K562 (cell line): ENCODE results near the gene DIP2A. TPM values are rescaled to one million over a fixed set of nuclear protein-coding genes. Genes with fewer than 3 reads are reported as not detected.

Experiments
- ATAC-seq: fragments of 200-7000 bp; cut with Tn5 transposase; 3 replicates; pipeline ENCODE4 v1.9.1; 2020; ENCODE audit warnings: moderate library complexity
- BruUV-seq: library from RNA; stranded (reverse); fragments of 400-500 nt; replicated peaks from 2 replicates; lab custom pipeline; 2021; lab: Mats Ljungman, UMichigan
- CTCF ChIA-PET: fragments of 300-600 bp; formaldehyde crosslinking; extraction: SDS; loops from one replicate; lab custom pipeline; 2021; ENCODE audit warnings: low intra/inter-chr PET ratio; lab: Yijun Ruan, JAX
- POLR2A ChIA-PET: fragments of 300-600, 350-650 bp; sonication (Branson Sonifier 250); formaldehyde crosslinking; extraction: SDS; loops from one replicate; lab custom pipeline; 2021; ENCODE audit warnings: antibody characterized with exemption, inconsistent platforms; lab: Yijun Ruan, JAX
- DNase-seq, 4 experiments: peaks; one replicate each; pipeline versions ENCODE4 v3.0.0 to v3.0.0-alpha.2; 2011 to 2018; ENCODE audit warnings: low spot score in 3 of 4, mixed read lengths in 3 of 4; ENCODE audit errors: extremely low read depth in 1 of 4
- FAIRE-seq: peaks from 2 replicates; lab custom pipeline; 2011; peaks lifted over from hg19 to GRCh38; lab: Jason Lieb, UNC
- H2AFZ ChIP-seq: 2 replicates; pipeline ENCODE4 v1.6.0; 2011; ENCODE audit warnings: low read depth, low read length, control low read depth, inconsistent platforms
- H3K27ac ChIP-seq: fragments of 200-600 bp; 3 replicates; pipeline ENCODE4 v1.8.0; 2011; ENCODE audit warnings: low read depth, mild to moderate bottlenecking, control low read depth, inconsistent platforms, low read length, moderate library complexity, mixed read lengths; ENCODE audit errors: extremely low read depth
- H3K27me3 ChIP-seq, 2 experiments: fragments of 300-600 bp in 1 of 2; 2 replicates in 1 of 2; 3 replicates in 1 of 2; pipeline versions ENCODE4 v1.6.0 to v1.8.0; 2011; ENCODE audit warnings: inconsistent platforms in 2 of 2, low read length in 2 of 2, mild to moderate bottlenecking in 1 of 2, mixed read lengths in 1 of 2, moderate library complexity in 1 of 2; ENCODE audit not compliant: control insufficient read depth in 2 of 2, insufficient read depth in 2 of 2
- H3K36me3 ChIP-seq: fragments of 300-600 bp; 3 replicates; pipeline ENCODE4 v1.8.0; 2011; ENCODE audit warnings: mild to moderate bottlenecking, low read length, inconsistent platforms; ENCODE audit not compliant: control insufficient read depth, insufficient read depth
- H3K4me1 ChIP-seq, 2 experiments: fragments of 200-600 bp in 1 of 2; replicated peaks in 1 of 2; 2 replicates in 1 of 2; 3 replicates in 1 of 2; pipeline versions ENCODE4 v1.5.1 to v1.8.0; 2011; ENCODE audit warnings: inconsistent platforms in 2 of 2, low read length in 2 of 2, mild to moderate bottlenecking in 1 of 2, mixed read lengths in 1 of 2, moderate library complexity in 1 of 2; ENCODE audit not compliant: control insufficient read depth in 2 of 2, insufficient read depth in 2 of 2
- H3K4me2 ChIP-seq: 2 replicates; pipeline ENCODE4 v1.6.1; 2011; ENCODE audit warnings: low read length, control low read depth, inconsistent platforms, mixed read lengths; ENCODE audit not compliant: insufficient read depth
- H3K4me3 ChIP-seq: fragments of 200-600 bp; sonication (generic), shearing (Covaris generic); 2 replicates; pipeline ENCODE4 v1.5.1; 2016; ENCODE audit warnings: control low read depth, inconsistent platforms
- H3K79me2 ChIP-seq: fragments of 200-600 bp; 3 replicates; pipeline ENCODE4 v1.8.0; 2011; ENCODE audit warnings: low read length, inconsistent platforms; ENCODE audit not compliant: control insufficient read depth, insufficient read depth
- H3K9ac ChIP-seq, 2 experiments: 2 replicates each; pipeline versions ENCODE4 v1.6.0 to v1.6.1; 2011; ENCODE audit warnings: low read depth in 2 of 2, low read length in 2 of 2, control low read depth in 1 of 2, inconsistent platforms in 1 of 2, mild to moderate bottlenecking in 1 of 2, mixed read lengths in 1 of 2; ENCODE audit not compliant: insufficient read depth in 1 of 2
- H3K9me1 ChIP-seq: one replicate; pipeline ENCODE4 v1.6.0; 2011; ENCODE audit warnings: inconsistent platforms, mild to moderate bottlenecking, low read length, moderate library complexity; ENCODE audit not compliant: control insufficient read depth, insufficient read depth
- H3K9me3 ChIP-seq: replicated peaks from 2 replicates; pipeline ENCODE4 v1.5.1; 2011; ENCODE audit warnings: low read depth, low read length, inconsistent platforms; ENCODE audit not compliant: control insufficient read depth, insufficient read depth
- H4K20me1 ChIP-seq: replicated peaks from 2 replicates; pipeline ENCODE4 v1.6.1; 2011; ENCODE audit warnings: low read length, inconsistent platforms, mixed read lengths; ENCODE audit not compliant: control insufficient read depth, insufficient read depth
- ATF7 ChIP-seq: fragments of 450-650 bp; IDR thresholded peaks from 2 replicates; pipeline ENCODE4 v1.7.1; 2014; ENCODE audit warnings: mild to moderate bottlenecking, moderate library complexity
- CREBBP ChIP-seq: IDR thresholded peaks from one replicate; pipeline ENCODE4 v1.6.1; 2012; ENCODE audit warnings: low read depth, mild to moderate bottlenecking, control low read depth, inconsistent platforms, low read length
- FOXP1 ChIP-seq: sonication (generic); formaldehyde crosslinking; IDR thresholded peaks from 2 replicates; pipeline ENCODE4 v1.8.0; 2022; ENCODE audit warnings: mild to moderate bottlenecking, missing genetic modification reagents
- PHF8 ChIP-seq: fragments of 200-600 bp; sonication (generic); IDR thresholded peaks from 2 replicates; pipeline ENCODE4 v1.6.1; 2012; ENCODE audit warnings: mixed run types, mild to moderate bottlenecking, inconsistent platforms, low read length, moderate library complexity, borderline replicate concordance
- SLC30A9 ChIP-seq: fragments of 250-450 bp; sonication (Bioruptor Pico); IDR thresholded peaks from 2 replicates; pipeline ENCODE4 v1.8.0; 2022; ENCODE audit warnings: mild to moderate bottlenecking, moderate library complexity
- USF2 ChIP-seq: sonication (generic); formaldehyde crosslinking; IDR thresholded peaks from 2 replicates; pipeline ENCODE4 v1.5.0; 2020; ENCODE audit warnings: missing genetic modification reagents
- ZNF239 ChIP-seq: fragments of 250-450 bp; sonication (Bioruptor Pico); IDR thresholded peaks from 2 replicates; pipeline ENCODE4 v1.4.0; 2020; ENCODE audit warnings: mild to moderate bottlenecking
- ZNF280A ChIP-seq: fragments of 450-650 bp; IDR thresholded peaks from 2 replicates; pipeline ENCODE4 v1.6.1; 2018; ENCODE audit warnings: mild to moderate bottlenecking, low read depth; ENCODE audit not compliant: partially characterized antibody
- ZNF431 ChIP-seq: sonication (generic); formaldehyde crosslinking; IDR thresholded peaks from 2 replicates; pipeline ENCODE4 v1.8.0; 2022; ENCODE audit warnings: mild to moderate bottlenecking, missing genetic modification reagents
- ZNF77 ChIP-seq: fragments of 250-450 bp; sonication (Bioruptor Pico); IDR thresholded peaks from 2 replicates; pipeline ENCODE4 v1.5.0; 2020
- ZNF778 ChIP-seq: fragments of 450-650 bp; formaldehyde crosslinking; IDR thresholded peaks from 2 replicates; pipeline ENCODE4 v1.4.0; 2020; ENCODE audit warnings: mild to moderate bottlenecking, moderate library complexity
- WGBS: fragments of 100-300 bp; shearing (Covaris generic); methylation state at CpG from one replicate; pipeline ENCODE4 v1.1.6; 2016; ENCODE audit warnings: low coverage, mixed read lengths; ENCODE audit not compliant: insufficient coverage; ENCODE audit errors: missing lambda C conversion rate; 5-methylcytosine and 5-hydroxymethylcytosine counted together
- in situ Hi-C: fragments of 300-500 bp; cut with MboI; formaldehyde crosslinking; loops from 4 replicates; pipeline ENCODE4 v1.15.0; 2018; ENCODE audit warnings: inconsistent platforms, mixed read lengths
- intact Hi-C: fragments of 100-400 bp; cut with micrococcal nuclease; formaldehyde crosslinking; loops from 2 replicates; pipeline ENCODE4 v1.14.2; 2022
- polyA plus RNA-seq, 8 experiments: library from polyadenylated mRNA; depleted of rRNA in 4 of 8; stranded (reverse) in 5 of 8; unstranded in 3 of 8; fragments of >200 nt; fragmentation: Nextera tagmentation in 2 of 8; fragmentation: Illumina TruSeq in 1 of 8; extraction: Ambion mirVana in 2 of 8; extraction: Trizol in 1 of 8; gene quantifications; 2 replicates each; pipeline versions ENCODE4 v1.2.1 to v1.2.3, GENCODE V29; 2011 to 2014; ENCODE audit warnings: inconsistent platforms in 1 of 8, missing spikeins in 1 of 8
- total RNA-seq, 7 experiments: library from RNA; depleted of rRNA in 6 of 7; stranded (reverse); fragments of >200 nt in 6 of 7; fragmentation: Illumina TruSeq in 2 of 7; extraction: Trizol in 2 of 7; gene quantifications; 2 replicates each; pipeline versions ENCODE4 v1.2.1 to v1.2.3, GENCODE V29; 2011 to 2021; ENCODE audit warnings: low replicate concordance in 1 of 7
- TF ChIP-seq, protein P1 (sequence below), 2 experiments: IDR thresholded peaks; 2 replicates each; pipeline ENCODE4 v1.6.1; 2012; ENCODE audit warnings: improper control_type of control experiment in 2 of 2, low read depth in 2 of 2, low read length in 2 of 2, borderline replicate concordance in 1 of 2
- TF ChIP-seq, protein P2 (sequence below): fragments of 450-650 bp; formaldehyde crosslinking; IDR thresholded peaks from 2 replicates; pipeline ENCODE4 v1.4.0; 2020; ENCODE audit warnings: mild to moderate bottlenecking, moderate library complexity

DIP2A gene
- total and polyA plus RNA-seq, 9 of the 15 experiments (the other 6 are each of a cell fraction or from before 2014, with no cell fraction given), result 4.3 to 34.5 (median 20.3) TPM

- CTCF ChIA-PET, result no interaction called here
- in situ Hi-C loops (no loop called here), intact Hi-C loops (no loop called here)
- FAIRE-seq, result no peak
- Histone ChIP-seq H3K4me1 (peaks cover 0 to 4% of the 10 kb centered on the region in 2 experiments; a peak in 1 of 5 replicates), H3K79me2 (no peaks in the 10 kb centered on the region), H3K9me3 (no peaks in the 10 kb centered on the region), H3K4me3 (no peak overlapping the region), H3K4me2 (no peak overlapping the region), H3K9me1 (no peaks in the 10 kb centered on the region), H3K27me3 (no peaks in the 10 kb centered on the region), H4K20me1 (no peaks in the 10 kb centered on the region), H2AFZ (no peak overlapping the region), H3K36me3 (peaks cover 71% of the 10 kb centered on the region; the same call in 2 of the 3 replicates), H3K9ac (0 out of 4 replicates have a peak overlapping the region, but pooled peaks of 1 of the 2 experiments have one; percentile 16), H3K27ac (no peak overlapping the region)
- no peak for DNase-seq
- ATAC-seq, result no peak; the same call in 2 of the 3 replicates
- BruUV-seq, result no TSS peak
- POLR2A ChIA-PET, result no interaction called here
- 76% methylated on average over 5 of the region's 5 CpGs for WGBS
- TF ChIP-seq ZNF77 (CRISPR knock-in tag) (no peak), ZNF778 (CRISPR knock-in tag) (no peak), ZNF239 (no peak), SLC30A9 (no peak), ZNF280A (no peak), USF2 (no peak), ATF7 (no peak), FOXP1 (CRISPR knock-in tag) (no peak), CREBBP (no peak), ZNF431 (CRISPR knock-in tag) (no peak), PHF8 (no peak)
- TF ChIP-seq, protein P1, sequence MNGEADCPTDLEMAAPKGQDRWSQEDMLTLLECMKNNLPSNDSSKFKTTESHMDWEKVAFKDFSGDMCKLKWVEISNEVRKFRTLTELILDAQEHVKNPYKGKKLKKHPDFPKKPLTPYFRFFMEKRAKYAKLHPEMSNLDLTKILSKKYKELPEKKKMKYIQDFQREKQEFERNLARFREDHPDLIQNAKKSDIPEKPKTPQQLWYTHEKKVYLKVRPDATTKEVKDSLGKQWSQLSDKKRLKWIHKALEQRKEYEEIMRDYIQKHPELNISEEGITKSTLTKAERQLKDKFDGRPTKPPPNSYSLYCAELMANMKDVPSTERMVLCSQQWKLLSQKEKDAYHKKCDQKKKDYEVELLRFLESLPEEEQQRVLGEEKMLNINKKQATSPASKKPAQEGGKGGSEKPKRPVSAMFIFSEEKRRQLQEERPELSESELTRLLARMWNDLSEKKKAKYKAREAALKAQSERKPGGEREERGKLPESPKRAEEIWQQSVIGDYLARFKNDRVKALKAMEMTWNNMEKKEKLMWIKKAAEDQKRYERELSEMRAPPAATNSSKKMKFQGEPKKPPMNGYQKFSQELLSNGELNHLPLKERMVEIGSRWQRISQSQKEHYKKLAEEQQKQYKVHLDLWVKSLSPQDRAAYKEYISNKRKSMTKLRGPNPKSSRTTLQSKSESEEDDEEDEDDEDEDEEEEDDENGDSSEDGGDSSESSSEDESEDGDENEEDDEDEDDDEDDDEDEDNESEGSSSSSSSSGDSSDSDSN (IDR thresholded peaks at IDR 0.05; ENCODE audit: borderline replicate concordance in 1 of 2, low read depth in 2 of 2, low read length in 2 of 2), result no peak
- TF ChIP-seq, protein P2, sequence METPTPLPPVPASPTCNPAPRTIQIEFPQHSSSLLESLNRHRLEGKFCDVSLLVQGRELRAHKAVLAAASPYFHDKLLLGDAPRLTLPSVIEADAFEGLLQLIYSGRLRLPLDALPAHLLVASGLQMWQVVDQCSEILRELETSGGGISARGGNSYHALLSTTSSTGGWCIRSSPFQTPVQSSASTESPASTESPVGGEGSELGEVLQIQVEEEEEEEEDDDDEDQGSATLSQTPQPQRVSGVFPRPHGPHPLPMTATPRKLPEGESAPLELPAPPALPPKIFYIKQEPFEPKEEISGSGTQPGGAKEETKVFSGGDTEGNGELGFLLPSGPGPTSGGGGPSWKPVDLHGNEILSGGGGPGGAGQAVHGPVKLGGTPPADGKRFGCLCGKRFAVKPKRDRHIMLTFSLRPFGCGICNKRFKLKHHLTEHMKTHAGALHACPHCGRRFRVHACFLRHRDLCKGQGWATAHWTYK (CRISPR knock-in tag), result no peak
These were observed 86.7 kb downstream of the DIP2A start for GRCh38 chr21:46545363-46545762.
